ENCODE results near the gene GTF2A1L. TPM values are rescaled to one million over a fixed set of nuclear protein-coding genes. Genes with fewer than 3 reads are reported as not detected.
"Not testable (repeated sequence)": the region's sequence is repeated elsewhere in the genome, so short reads cannot be mapped to it uniquely, and the experiment has no call there.

The GTF2A1L gene
- total RNA-seq, 1 experiment from 2014 or later: not detected

DNA sequence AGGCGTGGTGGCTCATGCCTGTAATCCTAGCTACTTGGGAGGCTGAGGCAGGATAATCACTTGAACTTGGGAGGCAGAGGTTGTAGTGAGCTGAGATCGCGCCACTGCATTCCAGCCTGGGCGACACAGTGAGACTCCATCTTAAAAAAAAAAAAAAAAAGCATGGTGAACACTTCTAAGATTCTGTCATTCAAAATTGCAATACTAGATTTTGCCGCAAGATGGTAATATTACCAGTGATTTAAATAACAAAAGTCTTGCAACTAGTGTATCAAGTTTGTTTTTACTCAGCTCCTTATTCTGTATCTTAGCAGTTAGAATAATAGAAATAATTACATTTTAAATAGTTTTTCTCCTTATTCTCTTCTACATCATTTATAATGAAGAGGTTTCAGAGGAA lies 5.0 kb downstream of the GTF2A1L start:
- intact Hi-C loops (cut with micrococcal nuclease; ENCODE audit: unreplicated experiment): loop anchor here (2.0 kb wide), 1 partner anchor 104 kb away; no protein-coding TSS in a partner anchor
- H3K79me2 ChIP-seq (ENCODE audit: low read depth); H3F3A ChIP-seq (ENCODE audit: insufficient read depth, low read depth); H3K36me3 ChIP-seq (ENCODE audit: low read depth); H3K9me2 ChIP-seq (ENCODE audit: insufficient read depth); POLR2A ChIA-PET (ENCODE audit: unreplicated experiment); H3K9me3 ChIP-seq (ENCODE audit: insufficient read depth, low read depth); H4K20me1 ChIP-seq (ENCODE audit: insufficient read depth); BruUV-seq (replicated peaks); H3K4me1 ChIP-seq (replicated peaks; ENCODE audit: insufficient read depth); H3K27ac ChIP-seq: not testable (repeated sequence)
- peak in 1 of 2 experiments; percentile 53 for DNase-seq
- H3K27me3 ChIP-seq (ENCODE audit: insufficient read depth, low read depth): peaks cover 28% of the 10 kb centered on the region
- H2AFZ ChIP-seq: 0 out of 2 replicates have a peak overlapping the region, but pooled peaks have one; percentile 59
- peak overlapping the region; percentile 55 for H3K4me2 ChIP-seq
- 0 out of 2 replicates have a peak overlapping the region, but pooled peaks have one; percentile 22 for H3K4me3 ChIP-seq
- CTCF ChIA-PET: interaction anchor here (0.6 to 0.7 kb wide), 3 partner anchors 15 to 255 kb away, joined by 4 to 6 read pairs (median 5); no protein-coding TSS in a partner anchor
- TF ChIP-seq, protein P1, sequence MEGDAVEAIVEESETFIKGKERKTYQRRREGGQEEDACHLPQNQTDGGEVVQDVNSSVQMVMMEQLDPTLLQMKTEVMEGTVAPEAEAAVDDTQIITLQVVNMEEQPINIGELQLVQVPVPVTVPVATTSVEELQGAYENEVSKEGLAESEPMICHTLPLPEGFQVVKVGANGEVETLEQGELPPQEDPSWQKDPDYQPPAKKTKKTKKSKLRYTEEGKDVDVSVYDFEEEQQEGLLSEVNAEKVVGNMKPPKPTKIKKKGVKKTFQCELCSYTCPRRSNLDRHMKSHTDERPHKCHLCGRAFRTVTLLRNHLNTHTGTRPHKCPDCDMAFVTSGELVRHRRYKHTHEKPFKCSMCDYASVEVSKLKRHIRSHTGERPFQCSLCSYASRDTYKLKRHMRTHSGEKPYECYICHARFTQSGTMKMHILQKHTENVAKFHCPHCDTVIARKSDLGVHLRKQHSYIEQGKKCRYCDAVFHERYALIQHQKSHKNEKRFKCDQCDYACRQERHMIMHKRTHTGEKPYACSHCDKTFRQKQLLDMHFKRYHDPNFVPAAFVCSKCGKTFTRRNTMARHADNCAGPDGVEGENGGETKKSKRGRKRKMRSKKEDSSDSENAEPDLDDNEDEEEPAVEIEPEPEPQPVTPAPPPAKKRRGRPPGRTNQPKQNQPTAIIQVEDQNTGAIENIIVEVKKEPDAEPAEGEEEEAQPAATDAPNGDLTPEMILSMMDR (conservative IDR thresholded peaks at IDR 0.05): peak; percentile 72

DNA sequence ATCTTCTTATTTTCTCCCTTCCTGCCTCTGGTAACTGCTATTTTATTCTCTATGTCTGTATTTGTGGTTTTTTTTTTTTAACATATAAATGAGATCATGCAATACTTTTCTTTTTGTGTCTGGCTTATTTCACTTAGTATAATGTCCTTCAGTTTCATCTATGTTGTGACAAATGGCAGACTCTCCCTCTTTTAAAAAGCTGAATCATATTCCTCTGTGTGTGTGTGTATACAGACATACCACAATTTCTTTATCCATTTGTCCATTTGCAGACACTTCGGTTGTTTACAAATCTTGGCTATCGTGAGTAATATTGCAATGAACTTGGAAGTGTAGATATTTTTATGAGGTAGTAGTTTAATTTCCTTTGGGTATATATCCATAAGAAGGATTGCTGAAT lies 7.0 kb downstream of the GTF2A1L start:
- no peaks in the 10 kb centered on the region for H3K36me3 ChIP-seq (ENCODE audit: low read depth)
- no peak overlapping the region for H3K4me2 ChIP-seq
- CTCF ChIA-PET: no interaction called here
- no peaks in the 10 kb centered on the region for H3K79me2 ChIP-seq (ENCODE audit: low read depth)
- H3K4me1 ChIP-seq (replicated peaks; ENCODE audit: insufficient read depth): no peaks in the 10 kb centered on the region
- H3K9me3 ChIP-seq (ENCODE audit: insufficient read depth, low read depth): no peaks in the 10 kb centered on the region
- TF ChIP-seq, protein P1 (conservative IDR thresholded peaks at IDR 0.05): no peak
- no peak for TF ChIP-seq EZH2 (IDR thresholded peaks at IDR 0.05; ENCODE audit: low read depth)
- H3K27ac ChIP-seq: no peak overlapping the region
- BruUV-seq (replicated peaks): no TSS peak
- peaks cover 11% of the 10 kb centered on the region for H3K27me3 ChIP-seq (ENCODE audit: insufficient read depth, low read depth)
- no peaks in the 10 kb centered on the region for H3F3A ChIP-seq (ENCODE audit: insufficient read depth, low read depth)
- H2AFZ ChIP-seq: no peak overlapping the region
- H3K4me3 ChIP-seq: no peak overlapping the region
- intact Hi-C loops (cut with micrococcal nuclease; ENCODE audit: unreplicated experiment): no loop called here
- H3K9me2 ChIP-seq (ENCODE audit: insufficient read depth): peaks cover 7% of the 10 kb centered on the region; the same call in 1 of the 2 replicates
- no peaks in the 10 kb centered on the region for H4K20me1 ChIP-seq (ENCODE audit: insufficient read depth)
- POLR2A ChIA-PET (ENCODE audit: unreplicated experiment): no interaction called here
- DNase-seq: no peak

DNA sequence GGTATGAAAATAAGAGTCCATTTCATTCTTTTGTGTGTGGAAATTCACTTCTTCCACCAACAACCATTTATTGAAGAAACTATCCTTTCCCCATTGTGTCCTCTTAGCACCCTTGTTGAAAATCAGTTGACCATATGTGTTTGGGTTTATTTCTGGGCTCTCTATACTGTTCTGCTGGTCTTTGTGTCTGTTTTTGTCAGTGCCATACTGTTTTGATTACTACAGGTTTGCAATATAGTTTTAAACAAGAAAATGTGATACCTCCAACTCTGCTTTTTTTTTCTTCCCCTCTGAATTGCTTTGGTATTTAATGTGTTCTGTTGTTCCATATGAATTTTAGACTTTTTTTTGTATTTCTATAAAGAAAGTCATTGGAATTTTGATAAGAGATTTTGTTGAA lies 8.4 kb downstream of the GTF2A1L start:
- no TSS peak for BruUV-seq (replicated peaks)
- H3K79me2 ChIP-seq (ENCODE audit: low read depth): no peaks in the 10 kb centered on the region
- no peak overlapping the region for H3K4me2 ChIP-seq
- ChIA-PET CTCF (no interaction called here), POLR2A (ENCODE audit: unreplicated experiment) (no interaction called here)
- H3K27ac ChIP-seq: no peak overlapping the region
- H2AFZ ChIP-seq: no peak overlapping the region
- 0 out of 2 replicates have a peak, but pooled peaks cover 4% of the 10 kb centered on the region for H3K27me3 ChIP-seq (ENCODE audit: insufficient read depth, low read depth)
- no peaks in the 10 kb centered on the region for H3K9me3 ChIP-seq (ENCODE audit: insufficient read depth, low read depth)
- DNase-seq: no peak
- no peaks in the 10 kb centered on the region for H4K20me1 ChIP-seq (ENCODE audit: insufficient read depth)
- TF ChIP-seq EZH2 (IDR thresholded peaks at IDR 0.05; ENCODE audit: low read depth): no peak
- TF ChIP-seq, protein P1 (conservative IDR thresholded peaks at IDR 0.05): no peak
- H3F3A ChIP-seq (ENCODE audit: insufficient read depth, low read depth): no peaks in the 10 kb centered on the region
- H3K9me2 ChIP-seq (ENCODE audit: insufficient read depth): peaks cover 7% of the 10 kb centered on the region; the same call in 1 of the 2 replicates
- no peaks in the 10 kb centered on the region for H3K4me1 ChIP-seq (replicated peaks; ENCODE audit: insufficient read depth)
- intact Hi-C loops (cut with micrococcal nuclease; ENCODE audit: unreplicated experiment): no loop called here
- H3K36me3 ChIP-seq (ENCODE audit: low read depth): no peaks in the 10 kb centered on the region
- no peak overlapping the region for H3K4me3 ChIP-seq
